ENCODE results near the gene OR52B6.

DNA sequence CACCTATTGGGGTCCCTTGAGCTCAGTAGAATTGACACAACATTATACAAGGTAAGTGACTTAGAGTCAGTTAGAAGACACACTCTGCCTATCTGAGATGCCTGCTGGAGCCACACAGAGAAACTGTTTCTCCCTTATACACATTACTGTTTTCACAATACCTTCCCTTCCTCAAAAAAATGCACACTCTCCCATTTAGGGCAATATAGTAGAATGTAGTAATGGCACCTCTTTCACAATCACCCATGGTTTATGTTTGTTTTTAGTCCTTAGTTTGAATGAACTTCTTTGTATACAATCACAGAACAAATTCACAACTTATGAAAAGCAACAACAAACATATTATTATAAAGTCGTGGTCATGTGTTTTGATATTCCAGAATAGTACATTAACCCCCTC is 46.6 kb upstream of the OR52B6 start:
- TF ChIP-seq RAD21 (CRISPR knock-in tag; IDR thresholded peaks at IDR 0.05) = no peak
- TF ChIP-seq, protein P1, sequence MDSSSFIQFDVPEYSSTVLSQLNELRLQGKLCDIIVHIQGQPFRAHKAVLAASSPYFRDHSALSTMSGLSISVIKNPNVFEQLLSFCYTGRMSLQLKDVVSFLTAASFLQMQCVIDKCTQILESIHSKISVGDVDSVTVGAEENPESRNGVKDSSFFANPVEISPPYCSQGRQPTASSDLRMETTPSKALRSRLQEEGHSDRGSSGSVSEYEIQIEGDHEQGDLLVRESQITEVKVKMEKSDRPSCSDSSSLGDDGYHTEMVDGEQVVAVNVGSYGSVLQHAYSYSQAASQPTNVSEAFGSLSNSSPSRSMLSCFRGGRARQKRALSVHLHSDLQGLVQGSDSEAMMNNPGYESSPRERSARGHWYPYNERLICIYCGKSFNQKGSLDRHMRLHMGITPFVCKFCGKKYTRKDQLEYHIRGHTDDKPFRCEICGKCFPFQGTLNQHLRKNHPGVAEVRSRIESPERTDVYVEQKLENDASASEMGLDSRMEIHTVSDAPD (CRISPR knock-in tag; IDR thresholded peaks at IDR 0.05) = no peak
- TF ChIP-seq, protein P2, sequence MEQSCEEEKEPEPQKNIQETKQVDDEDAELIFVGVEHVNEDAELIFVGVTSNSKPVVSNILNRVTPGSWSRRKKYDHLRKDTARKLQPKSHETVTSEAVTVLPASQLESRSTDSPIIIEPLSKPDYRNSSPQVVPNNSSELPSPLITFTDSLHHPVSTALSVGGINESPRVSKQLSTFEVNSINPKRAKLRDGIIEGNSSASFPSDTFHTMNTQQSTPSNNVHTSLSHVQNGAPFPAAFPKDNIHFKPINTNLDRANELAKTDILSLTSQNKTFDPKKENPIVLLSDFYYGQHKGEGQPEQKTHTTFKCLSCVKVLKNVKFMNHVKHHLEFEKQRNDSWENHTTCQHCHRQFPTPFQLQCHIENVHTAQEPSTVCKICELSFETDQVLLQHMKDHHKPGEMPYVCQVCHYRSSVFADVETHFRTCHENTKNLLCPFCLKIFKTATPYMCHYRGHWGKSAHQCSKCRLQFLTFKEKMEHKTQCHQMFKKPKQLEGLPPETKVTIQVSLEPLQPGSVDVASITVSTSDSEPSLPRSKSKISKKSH (CRISPR knock-in tag; IDR thresholded peaks at IDR 0.05; ENCODE audit: borderline replicate concordance) = no peak
- no peak for TF ChIP-seq ASH2L (IDR thresholded peaks at IDR 0.05; ENCODE audit: insufficient read length, low read depth, low read length)
- no peak for TF ChIP-seq ZNF816 (CRISPR knock-in tag; IDR thresholded peaks at IDR 0.05; ENCODE audit: borderline replicate concordance)
- no peak for TF ChIP-seq IKZF1 (IDR thresholded peaks at IDR 0.05)
